GM18517 (cell line): ENCODE measurements around the gene ZPLD1.

ENCODE experiments used
- ATAC-seq: cut with Tn5 transposase; IDR thresholded peaks from one replicate; pipeline ENCODE4 v1.9.1; 2021; ENCODE audit warnings: mild to moderate bottlenecking, moderate library complexity; ENCODE audit not compliant: unreplicated experiment

ZPLD1 gene

DNA sequence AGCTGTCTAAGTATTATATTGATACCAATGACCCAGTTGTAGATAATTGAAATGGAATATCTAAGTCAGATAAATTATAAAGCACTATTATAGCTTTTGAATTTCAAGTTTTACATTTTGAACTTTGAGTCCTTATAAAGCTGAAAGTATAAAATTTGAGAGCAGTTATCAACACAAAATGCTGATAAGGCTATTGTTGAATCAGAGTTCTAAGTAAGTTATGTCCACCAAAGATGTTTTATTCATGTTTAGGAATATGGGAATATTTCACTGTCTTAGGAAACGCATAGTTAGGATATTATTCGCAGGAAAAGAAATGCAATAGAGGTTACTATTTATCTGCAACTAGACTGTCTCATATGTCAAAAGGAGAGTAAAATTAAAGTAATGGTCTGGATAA is 29.4 kb downstream of the ZPLD1 start:
- ATAC-seq = no peak

DNA sequence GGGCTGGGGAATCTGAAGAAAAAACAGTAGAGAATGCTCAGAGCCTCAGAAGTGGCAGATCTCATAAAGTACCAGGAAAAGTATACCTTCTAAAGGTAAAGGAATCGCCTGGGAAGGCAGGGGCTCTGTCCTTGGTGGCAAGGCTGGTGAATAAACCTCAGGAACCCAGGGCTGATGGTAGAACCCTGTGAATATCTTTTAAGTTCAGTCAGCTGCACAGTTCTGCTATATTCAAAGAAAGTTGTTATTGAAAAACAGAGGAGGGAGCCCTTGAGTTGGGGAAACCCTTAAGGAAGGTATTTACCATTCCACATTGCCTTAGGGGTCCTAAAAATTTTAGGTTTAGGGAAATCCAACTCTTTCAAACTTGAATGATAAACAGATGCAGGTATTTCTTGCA is 31.2 kb downstream of the ZPLD1 start:
- no peak for ATAC-seq

DNA sequence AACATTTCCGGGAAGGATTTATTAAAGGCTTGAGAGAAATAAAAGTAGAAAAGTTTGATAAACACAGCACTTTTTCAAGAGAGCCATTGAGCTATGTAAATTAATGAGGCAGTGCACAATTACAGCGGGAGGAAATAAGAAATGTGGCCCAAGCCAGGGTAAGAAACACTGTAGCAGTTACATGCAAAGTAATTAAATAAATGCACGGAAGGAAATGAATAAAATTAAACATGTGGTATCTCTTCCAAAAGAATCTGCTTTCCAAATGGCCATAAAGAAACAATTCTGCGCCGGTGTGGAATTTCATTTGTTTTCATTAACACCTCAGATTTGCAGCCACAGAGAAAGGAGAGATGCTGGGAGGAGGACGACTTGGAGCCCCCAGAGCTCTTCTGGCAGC is 35.3 kb downstream of the ZPLD1 start:
- no peak for ATAC-seq

DNA sequence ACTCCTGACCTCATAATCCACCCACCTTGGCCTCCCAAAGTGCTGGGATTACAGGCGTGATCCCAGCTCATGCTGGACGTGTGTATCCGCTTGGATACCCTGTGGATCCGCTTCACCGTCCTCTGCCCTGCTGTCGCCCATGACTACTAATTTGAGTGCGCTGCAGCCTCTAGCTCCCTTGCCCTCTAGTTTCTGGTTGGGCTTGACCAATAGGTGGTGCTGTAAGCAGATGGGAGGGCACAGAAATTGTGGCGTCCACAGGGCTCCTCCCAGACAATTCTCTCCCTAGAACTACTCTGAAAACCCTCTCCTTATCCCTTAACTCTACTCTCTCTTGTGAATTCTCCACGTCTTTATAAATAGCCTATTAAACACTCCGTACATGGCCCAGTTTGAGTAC is 36.2 kb downstream of the ZPLD1 start:
- no peak for ATAC-seq

DNA sequence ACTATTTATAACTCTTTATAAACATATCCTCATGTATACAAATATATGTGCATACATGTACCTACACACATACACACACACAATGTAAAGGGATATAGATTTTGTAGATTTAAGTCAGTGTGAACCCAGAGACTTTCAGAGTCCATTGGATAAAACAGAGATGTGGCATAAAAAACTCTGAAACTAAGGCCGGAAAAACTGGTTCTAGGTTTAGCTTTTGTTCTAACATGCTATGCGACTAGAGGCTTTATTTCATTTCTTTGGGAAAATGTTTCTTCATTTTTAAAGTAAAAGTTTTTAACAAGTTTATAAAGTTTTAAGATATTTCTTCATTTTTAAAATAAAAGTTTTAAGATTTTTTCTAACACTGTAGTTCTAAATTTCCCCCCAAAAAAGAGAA is 36.7 kb downstream of the ZPLD1 start:
- no peak for ATAC-seq

DNA sequence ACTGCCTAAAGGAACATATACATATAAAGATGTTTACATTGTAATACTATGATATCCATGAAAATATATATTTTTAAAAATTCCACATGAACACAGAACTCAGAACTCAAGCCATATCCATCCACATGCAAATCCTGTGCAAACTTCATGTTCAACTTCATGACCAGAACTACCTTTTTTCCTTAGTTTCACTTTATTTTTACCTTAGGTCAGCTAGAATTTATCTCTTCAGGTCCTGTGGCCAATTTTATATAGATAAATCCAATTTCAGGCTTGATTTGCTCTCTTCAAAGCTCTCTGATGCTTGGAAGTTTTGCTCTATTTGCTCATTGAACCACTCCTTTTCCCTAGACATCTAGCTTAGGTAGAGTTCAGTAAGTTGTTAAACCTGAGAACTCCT is 38.8 kb downstream of the ZPLD1 start:
- ATAC-seq = no peak

DNA sequence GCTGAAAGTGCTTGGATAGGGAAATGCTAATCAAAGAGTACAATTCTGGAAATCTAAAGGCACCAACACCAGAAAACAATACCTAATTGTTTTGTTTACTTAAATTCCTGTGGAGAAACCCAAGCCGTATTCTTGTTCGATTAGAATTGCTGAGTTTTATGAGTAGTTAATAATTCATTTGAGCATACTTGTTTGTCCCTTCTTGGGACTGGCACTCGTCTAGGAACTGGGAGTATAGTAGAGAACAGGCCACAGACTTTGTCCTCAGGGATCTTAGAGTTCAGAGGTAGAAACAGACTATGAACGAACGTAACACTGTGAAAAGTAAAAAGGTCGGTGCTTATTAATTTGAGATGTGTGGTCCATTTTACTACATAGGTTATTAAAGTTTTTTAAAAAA is 39.4 kb downstream of the ZPLD1 start:
- no peak for ATAC-seq

DNA sequence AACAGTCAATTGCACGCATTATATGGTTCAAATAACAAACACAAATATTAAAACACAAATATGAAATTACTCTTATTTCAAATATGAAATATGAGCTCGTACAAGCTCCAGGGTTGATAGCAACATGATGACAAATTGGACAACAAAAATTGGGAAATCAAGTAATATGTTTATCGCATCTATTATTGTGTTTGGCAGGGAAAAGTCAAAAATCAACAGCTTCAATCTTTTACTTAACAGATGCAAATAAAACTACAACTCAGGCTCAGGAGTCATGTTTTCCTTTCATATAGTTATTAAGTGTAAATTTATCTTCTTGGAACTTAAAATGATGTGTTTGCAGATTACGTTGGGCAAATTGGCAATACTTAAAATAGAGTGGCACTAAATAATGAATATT is 41.4 kb downstream of the ZPLD1 start:
- no peak for ATAC-seq

DNA sequence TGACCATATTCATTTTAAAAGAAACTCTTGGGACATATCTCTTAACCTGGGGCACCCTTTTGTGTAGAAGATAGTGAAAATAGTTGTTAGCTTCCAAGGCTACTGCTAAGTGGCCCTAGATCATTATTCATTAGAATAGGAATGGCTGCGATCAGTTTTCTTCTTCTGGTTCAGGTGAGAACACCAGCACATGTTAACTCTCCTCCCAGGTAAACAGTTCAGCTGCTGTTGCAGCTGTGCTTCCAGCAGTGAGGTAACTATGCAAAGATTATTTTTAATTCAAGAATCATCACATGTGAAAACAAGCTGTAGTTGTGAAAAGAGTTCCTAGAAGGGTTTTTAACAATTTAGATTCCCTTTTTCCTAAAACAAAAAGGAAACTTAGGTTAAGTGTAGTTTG is 43.3 kb downstream of the ZPLD1 start:
- ATAC-seq = no peak

DNA sequence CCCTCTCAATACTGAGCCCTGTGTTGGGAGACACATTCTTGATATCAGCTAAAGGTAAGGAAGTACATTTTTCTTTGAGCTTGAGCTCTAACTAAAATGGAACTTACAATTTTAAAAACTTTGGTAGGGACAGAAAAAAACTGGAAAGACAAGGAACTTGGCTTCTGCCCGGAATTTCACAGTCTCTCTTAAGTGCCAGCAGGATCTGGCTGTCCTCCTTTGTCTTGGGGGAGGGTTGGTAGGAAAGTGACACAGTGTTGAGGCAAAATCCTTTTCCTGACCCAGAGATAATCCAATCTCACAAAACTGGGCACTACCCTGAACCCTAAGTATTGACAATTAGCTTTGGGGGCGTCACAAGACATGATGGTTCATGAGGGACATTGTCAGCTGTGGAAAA is 45.3 kb downstream of the ZPLD1 start:
- no peak for ATAC-seq

DNA sequence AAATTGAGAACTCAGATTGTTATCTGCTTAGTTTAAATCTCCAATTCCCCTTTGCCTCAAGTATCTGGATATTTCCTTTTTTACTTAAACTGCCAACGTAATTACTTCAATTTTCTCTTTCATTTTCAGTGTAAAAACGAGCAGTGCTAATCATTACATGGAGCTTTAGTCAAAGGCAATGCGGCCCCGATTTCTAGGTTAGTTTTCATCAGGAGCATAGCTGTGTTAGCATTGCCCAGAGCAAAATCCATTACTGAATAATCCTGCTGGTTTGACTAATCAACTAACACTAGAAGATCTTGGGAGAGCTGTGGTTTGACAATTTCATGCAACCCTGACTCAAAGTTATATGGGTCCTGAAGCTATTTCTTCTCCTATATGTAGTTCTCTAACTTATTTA is 46.2 kb downstream of the ZPLD1 start:
- ATAC-seq = no peak

DNA sequence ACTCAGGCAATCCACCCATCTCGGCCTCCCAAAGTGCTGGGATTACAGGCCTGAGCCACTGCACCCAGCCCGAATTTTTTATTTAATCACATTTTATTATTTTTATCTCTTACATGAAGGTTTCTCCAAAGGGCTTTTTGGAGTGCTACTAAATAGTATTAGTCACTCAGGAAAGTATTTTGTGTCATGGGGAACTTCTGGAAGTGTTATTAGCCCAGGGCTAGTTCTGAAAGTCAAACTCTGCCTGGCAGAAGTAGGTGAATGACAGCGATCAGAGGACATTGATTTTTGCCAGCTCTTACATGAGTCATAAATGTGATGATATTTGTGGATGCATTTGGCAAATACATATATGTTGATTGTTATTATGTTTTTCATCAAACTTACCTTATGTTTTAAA is 48.7 kb downstream of the ZPLD1 start:
- no peak for ATAC-seq

DNA sequence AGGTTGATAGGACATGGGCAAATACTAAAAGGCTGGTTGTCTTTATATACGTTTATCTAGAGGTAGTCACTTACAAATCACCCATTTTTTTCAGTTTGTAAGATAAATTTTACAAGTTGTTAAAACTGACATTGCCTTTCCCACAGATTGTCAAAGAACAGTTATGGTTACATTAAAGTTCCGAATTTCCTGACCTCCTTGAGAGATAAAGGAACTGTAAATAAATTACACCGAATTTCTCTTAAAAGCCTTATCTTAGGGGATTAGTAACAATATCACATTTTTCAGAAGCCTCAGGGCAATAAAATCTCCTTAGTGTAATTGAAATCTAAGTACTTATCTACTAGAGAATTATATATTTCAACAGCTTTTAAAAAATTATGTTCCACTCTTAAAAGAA is 49.5 kb downstream of the ZPLD1 start:
- no peak for ATAC-seq

DNA sequence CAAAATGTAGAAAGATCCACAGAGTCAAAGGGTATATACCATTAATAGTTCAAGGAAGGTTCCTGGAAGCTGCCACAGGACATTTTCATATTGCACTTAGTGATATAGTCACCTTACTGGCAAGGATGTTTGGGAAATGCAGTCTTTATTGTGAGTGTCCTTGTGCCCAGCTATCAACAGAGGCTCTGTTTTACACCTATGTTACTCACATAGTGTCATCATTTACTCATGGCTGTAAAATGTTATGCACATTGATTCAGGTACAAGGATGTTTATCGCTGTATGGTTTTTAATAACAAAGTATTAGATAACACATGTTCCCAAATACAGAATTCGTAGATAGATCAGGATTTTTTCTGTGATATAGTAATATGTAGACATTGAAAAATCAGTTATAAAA is 50.9 kb downstream of the ZPLD1 start:
- no peak for ATAC-seq

DNA sequence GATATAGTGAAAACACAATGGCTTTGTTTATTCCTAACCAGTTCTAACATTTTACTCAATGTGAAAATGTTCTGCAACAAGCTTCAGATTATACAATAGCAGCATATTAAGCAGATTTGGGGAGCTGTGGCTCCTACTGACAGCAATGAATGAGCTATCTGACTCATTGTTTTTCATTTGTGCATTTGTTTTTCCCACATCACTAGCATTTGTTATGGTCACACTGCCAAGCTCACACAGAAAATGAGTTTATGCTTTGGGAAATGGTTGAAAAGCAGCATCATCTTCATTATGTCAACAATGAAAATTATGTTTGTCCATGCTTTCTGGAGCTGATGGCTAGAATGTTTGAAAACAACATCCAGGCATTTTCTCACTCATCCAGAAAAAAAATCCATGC is 53.5 kb downstream of the ZPLD1 start:
- ATAC-seq = no peak

DNA sequence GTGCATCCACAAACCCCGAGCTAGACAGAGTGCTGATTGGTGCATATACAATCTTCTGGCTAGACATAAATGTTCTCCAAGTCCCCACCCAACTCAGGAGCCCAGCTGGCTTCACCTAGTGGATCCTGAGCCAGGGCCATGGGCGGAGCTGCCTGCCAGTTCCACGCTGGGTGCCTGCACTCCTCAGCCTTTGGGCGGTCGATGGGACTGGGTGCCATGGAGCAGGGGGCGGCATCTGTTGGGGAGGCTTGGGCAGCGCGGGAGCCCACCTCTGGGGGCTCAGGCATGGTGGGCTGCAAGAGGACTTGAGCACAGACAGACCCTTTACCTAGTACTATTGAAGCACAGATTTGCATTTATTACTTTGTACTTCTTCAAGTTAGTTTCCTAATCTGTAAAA is 57.5 kb downstream of the ZPLD1 start:
- ATAC-seq = no peak

DNA sequence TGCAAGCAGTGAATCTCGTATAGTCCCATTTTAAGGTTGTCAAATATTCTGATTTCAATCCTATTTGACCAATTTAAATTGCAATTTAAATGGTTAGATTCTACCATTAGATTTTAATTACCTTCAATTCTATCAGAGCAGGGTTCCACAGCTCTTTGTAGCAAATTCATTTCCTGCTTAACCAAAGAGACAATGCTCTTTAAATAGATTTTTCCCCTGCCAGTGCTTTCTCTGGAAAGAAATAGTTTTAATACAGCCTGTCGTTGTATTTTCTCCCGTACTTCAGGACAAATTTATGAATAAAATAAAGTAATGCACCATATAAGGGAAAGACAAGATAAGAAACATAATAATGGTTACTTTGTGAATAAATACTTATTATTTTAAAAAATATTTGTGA is 62.8 kb downstream of the ZPLD1 start:
- no peak for ATAC-seq

DNA sequence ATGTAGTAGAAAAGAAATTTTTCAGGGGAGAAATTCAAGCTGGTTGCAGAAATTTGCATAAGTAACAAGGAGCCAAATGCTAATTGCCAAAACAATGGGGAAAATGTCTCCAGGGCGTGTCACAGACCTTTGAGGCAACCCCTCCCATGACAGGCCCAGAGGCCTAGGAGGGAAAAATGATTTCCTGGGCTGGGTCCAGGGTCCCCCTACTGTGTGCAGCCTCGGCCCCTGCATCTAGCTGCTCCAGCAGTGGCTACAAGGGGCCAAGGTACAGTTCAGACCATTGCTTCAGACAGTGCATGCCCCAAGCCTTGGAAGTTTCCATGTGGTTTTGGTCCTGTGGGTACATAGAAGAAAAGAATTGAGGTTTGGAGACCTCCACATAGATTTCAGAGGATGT is 70.7 kb downstream of the ZPLD1 start:
- ATAC-seq = no peak

DNA sequence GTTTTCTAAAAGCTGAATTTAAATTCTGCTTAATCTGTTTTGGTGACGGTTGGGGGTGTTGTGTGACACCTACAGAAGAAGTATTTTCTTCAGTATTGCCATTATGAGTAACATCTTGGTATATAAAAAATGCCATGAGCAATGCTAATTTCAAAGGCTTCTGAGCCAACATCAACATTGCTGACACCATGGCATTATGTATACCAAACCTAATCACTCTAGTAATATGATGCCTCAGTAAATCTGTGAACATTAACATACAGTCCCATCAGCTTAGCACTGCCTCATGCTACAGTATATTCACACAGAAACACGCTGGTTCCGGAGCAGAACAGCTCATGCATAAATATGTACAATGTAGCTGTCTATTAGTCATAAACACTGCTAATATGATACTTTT is 75.8 kb downstream of the ZPLD1 start:
- ATAC-seq = no peak

DNA sequence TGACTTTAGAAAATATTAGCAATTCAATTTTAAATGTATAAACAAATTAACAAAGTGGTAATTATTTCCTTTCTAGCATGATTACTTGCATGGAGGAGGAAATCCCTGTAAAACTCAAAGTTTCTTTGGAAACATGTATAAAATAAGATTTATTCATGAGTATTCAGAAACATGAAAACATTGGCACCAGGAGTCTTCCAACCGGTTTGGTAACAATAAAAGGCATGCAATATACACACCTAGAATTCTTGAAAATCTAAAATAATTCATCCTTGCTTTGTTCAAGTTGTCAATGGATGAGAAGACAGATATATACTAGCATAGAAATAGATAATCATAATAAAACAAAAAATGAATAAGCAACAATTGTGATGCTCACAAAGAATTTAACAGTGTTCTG is 76.4 kb downstream of the ZPLD1 start:
- ATAC-seq = no peak

DNA sequence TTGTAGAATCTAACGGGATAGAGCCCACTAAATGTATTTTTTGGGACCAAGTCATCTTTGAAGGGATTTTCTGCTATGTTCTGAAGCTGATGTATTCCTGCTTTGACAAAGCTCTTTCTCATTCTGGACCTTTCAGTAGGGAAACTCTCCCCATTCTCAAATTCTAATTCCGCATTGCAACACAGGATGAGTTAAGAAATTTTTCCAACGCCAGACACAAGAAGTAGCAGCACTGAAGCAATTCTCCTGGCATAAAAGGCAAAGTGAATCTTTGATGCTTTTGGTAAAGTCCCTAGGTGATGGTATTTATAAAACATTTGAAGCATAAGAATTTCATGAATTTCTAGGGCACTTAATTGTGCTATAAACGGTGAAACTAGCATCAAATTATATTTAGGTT is 76.8 kb downstream of the ZPLD1 start:
- ATAC-seq = no peak

DNA sequence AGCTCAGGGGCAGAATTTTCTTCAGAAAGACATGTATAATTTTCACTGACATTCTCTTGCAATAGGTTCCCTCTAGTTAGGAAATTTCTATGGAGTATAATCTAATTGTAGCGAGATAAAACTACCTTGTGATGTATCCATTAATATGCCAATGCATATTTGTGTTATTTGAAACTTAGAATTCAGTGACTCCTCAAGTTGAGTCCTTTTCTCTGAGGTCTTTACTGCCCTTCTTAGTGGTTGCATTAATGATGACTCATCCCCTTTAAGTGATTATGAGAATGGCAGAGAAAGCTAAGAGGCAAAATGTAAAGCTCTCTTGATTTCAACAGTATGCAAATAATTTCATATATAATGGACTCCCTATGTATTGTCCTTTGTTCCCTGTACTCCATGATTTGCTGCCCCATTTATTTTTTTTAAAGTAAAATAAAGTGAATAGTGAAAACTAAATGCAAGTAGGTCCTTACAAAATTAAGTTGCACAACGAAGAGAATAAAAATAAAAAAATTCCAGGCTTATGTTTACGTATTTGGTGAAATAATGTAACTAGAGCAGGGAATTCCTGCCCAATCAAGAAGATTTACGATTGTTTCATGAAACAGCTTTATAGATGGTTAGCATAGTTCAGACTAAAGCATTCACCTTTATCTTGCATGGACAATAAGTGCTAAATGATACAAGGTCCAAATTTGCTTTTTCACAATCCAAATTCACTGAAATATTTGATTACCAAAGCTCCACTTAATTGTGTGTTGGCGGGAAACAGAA is 78.1 kb downstream of the ZPLD1 start:
- ATAC-seq = no peak

DNA sequence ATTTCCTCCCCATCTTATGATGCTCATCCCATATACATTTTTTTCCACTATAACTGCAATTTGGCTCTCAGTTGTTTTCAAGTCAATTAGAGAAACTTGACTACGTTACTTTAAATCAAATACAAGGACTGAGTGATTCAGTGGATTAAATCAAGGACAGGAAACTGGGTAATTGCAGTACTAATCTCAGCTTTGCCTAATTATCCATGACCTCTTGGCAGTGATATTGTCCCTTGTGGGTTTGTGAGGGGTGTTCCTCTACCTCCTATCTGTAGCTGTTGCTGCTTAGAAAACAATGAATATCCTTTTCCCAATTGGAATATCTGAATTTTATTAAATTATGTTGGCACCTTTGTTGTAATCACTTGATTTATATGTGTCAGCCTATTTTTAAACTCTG is 79.4 kb downstream of the ZPLD1 start:
- ATAC-seq = no peak
